ENCODE results near the gene CHD6.

CHD6 gene

GRCh38 chr20:41617902-41618806, at the start of gene CHD6:
Gene CHD6 (minus strand): TSS chr20:41618377. CDS start chr20:41551337, 67,040 bp downstream.
- H3K4me3 ChIP-seq (replicated peaks in 1 of 2; ENCODE audit: low read depth in 2 of 2, low read length in 2 of 2), result peak within 1 kb of the TSS; percentile 72 to 76
- peak; percentile 100 for DNase-seq (ENCODE audit: low read depth in 2 of 2)
- no peak for TF ChIP-seq CTCF (IDR thresholded peaks at IDR 0.05; ENCODE audit: low read depth, low read length)

- peak in 1 of 2 donors; percentile 55 for DNase-seq (ENCODE audit: low read depth in 2 of 2)
- no peak for TF ChIP-seq CTCF (IDR thresholded peaks at IDR 0.05; ENCODE audit: low read depth, low read length)
- H3K4me3 ChIP-seq (replicated peaks in 1 of 2; ENCODE audit: low read depth in 2 of 2, low read length in 2 of 2), result no peak overlapping the region
Observed at GRCh38 chr20:41664584-41664983, 46.4 kb upstream of the CHD6 start.

GRCh38 chr20:41657655-41658054, 39.5 kb upstream of the CHD6 start:
- no peak overlapping the region for H3K4me3 ChIP-seq (replicated peaks in 1 of 2; ENCODE audit: low read depth in 2 of 2, low read length in 2 of 2)
- no peak for DNase-seq (ENCODE audit: low read depth in 2 of 2)
- no peak for TF ChIP-seq CTCF (IDR thresholded peaks at IDR 0.05; ENCODE audit: low read depth, low read length)

GRCh38 chr20:41655962-41656618, 37.9 kb upstream of the CHD6 start:
- no peak overlapping the region for H3K4me3 ChIP-seq (replicated peaks in 1 of 2; ENCODE audit: low read depth in 2 of 2, low read length in 2 of 2)
- DNase-seq (ENCODE audit: low read depth in 2 of 2), result no peak
- TF ChIP-seq CTCF (IDR thresholded peaks at IDR 0.05; ENCODE audit: low read depth, low read length), result no peak

- DNase-seq (ENCODE audit: low read depth in 2 of 2), result peak; percentile 18 to 23
- H3K4me3 ChIP-seq (replicated peaks in 1 of 2; ENCODE audit: low read depth in 2 of 2, low read length in 2 of 2), result no peak overlapping the region
- no peak for TF ChIP-seq CTCF (IDR thresholded peaks at IDR 0.05; ENCODE audit: low read depth, low read length)
Observed at GRCh38 chr20:41654884-41655283, 36.7 kb upstream of the CHD6 start.

- no peak for DNase-seq (ENCODE audit: low read depth in 2 of 2)
- H3K4me3 ChIP-seq (replicated peaks in 1 of 2; ENCODE audit: low read depth in 2 of 2, low read length in 2 of 2), result no peak overlapping the region
- no peak for TF ChIP-seq CTCF (IDR thresholded peaks at IDR 0.05; ENCODE audit: low read depth, low read length)
Observed at GRCh38 chr20:41654292-41654691, 36.1 kb upstream of the CHD6 start.
